HUES64 (cell line): ENCODE data around the gene VCL.

Experiments
- H3K27ac ChIP-seq: 2 replicates; pipeline ENCODE4 v1.7.0; 2013; ENCODE audit warnings: low read depth, low read length, inconsistent platforms
- H3K27me3 ChIP-seq: 2 replicates; pipeline ENCODE4 v1.6.1; 2013; ENCODE audit warnings: mild to moderate bottlenecking, low read length; ENCODE audit not compliant: insufficient read depth
- H3K36me3 ChIP-seq: 2 replicates; pipeline ENCODE4 v1.6.1; 2013; ENCODE audit warnings: mild to moderate bottlenecking, low read length; ENCODE audit not compliant: insufficient read depth
- H3K4me1 ChIP-seq: 2 replicates; pipeline ENCODE4 v1.6.1; 2013; ENCODE audit warnings: mild to moderate bottlenecking, low read length, moderate library complexity; ENCODE audit not compliant: insufficient read depth
- H3K4me3 ChIP-seq: 2 replicates; pipeline ENCODE4 v1.5.1; 2013; ENCODE audit warnings: mild to moderate bottlenecking, low read length, moderate library complexity
- H3K9ac ChIP-seq: 2 replicates; pipeline ENCODE4 v1.6.1; 2013; ENCODE audit warnings: mild to moderate bottlenecking, low read depth, low read length
- H3K9me3 ChIP-seq: 2 replicates; pipeline ENCODE4 v1.6.1; 2013; ENCODE audit warnings: low read depth, low read length; ENCODE audit not compliant: insufficient read depth
- WGBS: fragments of 150-250, 120-280 bp; methylation state at CpG from one replicate; pipeline ENCODE4 v1.1.7; 2013; ENCODE audit warnings: missing lambda C conversion rate; 5-methylcytosine and 5-hydroxymethylcytosine counted together

Gene VCL

DNA sequence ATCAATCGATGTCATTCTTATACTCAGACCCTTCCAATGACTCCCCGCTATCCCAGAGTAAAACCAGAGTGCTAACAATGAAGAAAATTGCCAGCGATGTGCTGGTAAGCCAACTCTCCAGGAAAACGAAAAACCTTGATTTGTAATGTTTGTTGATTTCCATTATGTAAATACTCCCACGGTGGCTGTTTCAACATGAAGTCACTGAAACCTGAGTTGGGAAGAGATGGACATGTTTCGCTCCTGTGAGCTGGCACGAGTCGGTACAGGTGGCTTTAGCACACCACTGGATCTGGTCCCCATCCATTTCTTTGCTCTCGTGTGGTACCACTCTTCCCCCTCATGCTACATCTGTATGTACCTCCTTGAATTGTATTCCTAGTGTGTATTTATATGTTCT lies 99.9 kb downstream of the VCL start:
- Histone ChIP-seq H3K27me3 (no peaks in the 10 kb centered on the region), H3K9ac (no peak overlapping the region), H3K9me3 (no peaks in the 10 kb centered on the region), H3K4me1 (no peaks in the 10 kb centered on the region), H3K36me3 (peaks cover 99% of the 10 kb centered on the region), H3K27ac (no peak overlapping the region), H3K4me3 (no peak overlapping the region)
- 95% methylated on average over 9 of the region's 9 CpGs for WGBS

DNA sequence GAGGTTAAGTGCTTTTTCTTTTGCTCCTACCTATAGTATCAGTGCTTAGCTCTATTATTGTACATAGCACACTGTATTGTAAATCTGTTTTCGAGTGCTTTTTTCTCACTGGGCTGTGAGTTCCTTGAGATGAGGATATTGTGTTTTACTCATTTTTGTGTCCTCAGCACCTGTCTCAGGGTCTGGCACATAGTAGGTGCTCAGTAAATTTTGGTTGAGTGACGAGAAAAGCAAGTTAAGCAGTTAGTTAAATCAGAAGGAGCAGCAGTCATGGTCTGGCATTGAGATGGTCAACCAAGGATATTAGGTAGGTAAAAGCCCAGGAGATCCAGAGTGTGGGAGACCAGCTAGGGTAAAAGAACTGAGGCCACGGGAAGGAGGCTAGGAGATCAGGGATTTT lies 101.5 kb downstream of the VCL start:
- WGBS, result 88% methylated on average over 3 of the region's 3 CpGs
- Histone ChIP-seq H3K9me3 (no peaks in the 10 kb centered on the region), H3K27me3 (no peaks in the 10 kb centered on the region), H3K36me3 (peaks cover 99% of the 10 kb centered on the region), H3K27ac (no peak overlapping the region), H3K4me3 (no peak overlapping the region), H3K9ac (no peak overlapping the region), H3K4me1 (no peaks in the 10 kb centered on the region)

DNA sequence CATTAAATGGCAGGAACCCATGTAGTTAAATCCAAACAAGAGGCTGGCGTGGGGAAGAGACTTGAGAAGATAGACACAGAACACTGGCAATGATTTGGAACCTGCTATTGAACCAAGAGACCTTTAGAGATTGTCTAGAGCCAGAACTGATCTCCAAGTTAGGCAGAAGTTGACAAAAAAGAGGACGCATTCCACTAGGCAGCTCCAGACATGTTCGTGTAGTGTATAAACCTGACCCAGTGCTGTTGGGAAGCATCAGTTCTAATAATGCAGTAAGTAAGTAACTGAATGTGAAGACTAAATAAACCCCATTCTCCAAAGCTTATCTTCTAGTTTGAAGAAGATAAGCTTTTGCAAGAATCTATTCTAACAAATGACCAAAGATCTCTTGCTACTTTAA lies 101.9 kb downstream of the VCL start:
- Histone ChIP-seq H3K36me3 (peaks cover 99% of the 10 kb centered on the region), H3K27me3 (no peaks in the 10 kb centered on the region), H3K9ac (no peak overlapping the region), H3K4me1 (no peaks in the 10 kb centered on the region), H3K27ac (no peak overlapping the region), H3K4me3 (no peak overlapping the region), H3K9me3 (no peaks in the 10 kb centered on the region)
- 93% methylated on average over 3 of the region's 3 CpGs for WGBS

DNA sequence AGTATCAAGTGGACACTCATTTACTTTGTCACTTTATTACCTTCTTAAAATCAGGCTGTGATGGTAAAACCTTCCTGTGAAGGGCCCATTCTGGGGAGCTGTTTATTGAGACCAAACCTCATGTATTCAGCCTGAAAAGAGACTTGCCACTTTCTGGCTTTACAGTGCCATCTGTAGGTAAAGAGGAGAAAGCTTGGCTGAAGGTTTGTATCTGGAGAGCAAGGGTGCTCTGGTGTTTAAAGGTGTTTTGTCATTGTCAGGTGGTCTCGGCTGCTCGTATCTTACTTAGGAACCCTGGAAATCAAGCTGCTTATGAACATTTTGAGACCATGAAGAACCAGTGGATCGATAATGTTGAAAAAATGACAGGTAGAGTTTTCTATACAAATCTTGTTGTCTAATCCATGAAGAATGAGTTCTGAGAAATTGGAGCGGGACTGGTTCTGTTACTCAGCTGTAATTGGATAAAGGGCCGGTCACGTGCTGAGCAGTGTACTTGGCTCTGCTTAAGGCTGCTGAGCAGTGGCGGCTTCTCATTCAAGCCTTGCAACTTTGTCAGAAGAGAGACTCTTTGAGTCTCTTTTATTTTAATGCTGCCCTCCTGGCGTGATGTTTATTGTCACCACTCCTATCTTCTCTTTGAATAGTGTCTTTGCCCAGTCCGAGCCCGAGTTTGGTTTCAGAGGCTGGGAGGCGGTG lies 105.8 kb downstream of the VCL start:
- H3K36me3 ChIP-seq, result peaks cover 96% of the 10 kb centered on the region
- no peak overlapping the region for H3K27ac ChIP-seq
- no peak overlapping the region for H3K9ac ChIP-seq
- no peaks in the 10 kb centered on the region for H3K9me3 ChIP-seq
- 91% methylated on average over 11 of the region's 11 CpGs for WGBS
- no peaks in the 10 kb centered on the region for H3K27me3 ChIP-seq
- H3K4me1 ChIP-seq, result no peaks in the 10 kb centered on the region
- H3K4me3 ChIP-seq, result no peak overlapping the region

DNA sequence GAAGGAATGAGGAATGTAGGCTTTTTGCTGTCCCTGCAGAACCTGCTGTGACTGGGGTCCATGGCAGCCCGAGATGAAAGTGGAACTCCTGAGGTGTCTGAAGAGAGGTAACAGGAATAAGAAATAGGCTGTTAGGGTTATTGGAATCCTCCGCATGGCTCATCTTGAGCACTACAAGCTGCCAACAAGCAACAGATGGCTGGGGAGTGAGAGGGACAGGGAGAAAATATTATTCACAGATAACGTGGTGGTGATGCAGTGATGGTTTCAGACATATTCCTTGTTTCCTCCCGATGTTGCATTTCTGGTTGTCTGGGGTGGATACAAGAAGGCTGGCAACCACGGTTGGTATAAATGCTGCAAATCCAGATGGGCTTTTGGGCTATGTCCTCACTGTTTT lies 106.6 kb downstream of the VCL start:
- 97% methylated on average over 5 of the region's 5 CpGs for WGBS
- Histone ChIP-seq H3K27ac (no peak overlapping the region), H3K36me3 (peaks cover 96% of the 10 kb centered on the region), H3K9me3 (no peaks in the 10 kb centered on the region), H3K9ac (no peak overlapping the region), H3K4me1 (no peaks in the 10 kb centered on the region), H3K27me3 (no peaks in the 10 kb centered on the region), H3K4me3 (no peak overlapping the region)

DNA sequence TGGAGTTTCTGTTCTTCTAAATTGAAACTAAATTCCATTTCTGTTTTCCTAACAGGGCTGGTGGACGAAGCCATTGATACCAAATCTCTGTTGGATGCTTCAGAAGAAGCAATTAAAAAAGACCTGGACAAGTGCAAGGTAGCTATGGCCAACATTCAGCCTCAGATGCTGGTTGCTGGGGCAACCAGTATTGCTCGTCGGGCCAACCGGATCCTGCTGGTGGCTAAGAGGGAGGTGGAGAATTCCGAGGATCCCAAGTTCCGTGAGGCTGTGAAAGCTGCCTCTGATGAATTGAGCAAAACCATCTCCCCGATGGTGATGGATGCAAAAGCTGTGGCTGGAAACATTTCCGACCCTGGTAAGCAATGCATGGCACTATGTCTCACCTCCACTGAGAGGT lies 107.1 kb downstream of the VCL start:
- peaks cover 96% of the 10 kb centered on the region for H3K36me3 ChIP-seq

DNA sequence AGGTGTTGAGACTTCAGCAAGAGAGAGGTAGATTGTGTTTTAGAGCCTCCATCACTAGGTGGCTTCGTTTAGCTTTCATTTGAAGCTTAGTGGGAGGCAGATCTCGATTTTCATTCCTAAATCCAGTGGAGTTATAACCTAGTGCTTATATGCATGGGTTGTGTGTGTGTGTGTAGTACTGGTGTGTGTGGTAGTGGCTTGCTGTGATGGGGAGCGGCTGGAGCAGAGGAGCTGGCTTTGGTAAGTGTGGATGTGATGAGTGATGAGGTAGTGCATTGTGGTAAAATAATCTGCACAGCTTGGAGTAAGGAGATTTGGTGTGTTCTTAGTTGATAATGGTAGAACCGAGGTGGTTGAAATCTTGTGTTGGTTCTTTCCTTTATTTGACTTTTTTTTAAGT lies 109.5 kb downstream of the VCL start:
- H3K9ac ChIP-seq, result no peak overlapping the region
- no peaks in the 10 kb centered on the region for H3K4me1 ChIP-seq
- no peaks in the 10 kb centered on the region for H3K9me3 ChIP-seq
- H3K4me3 ChIP-seq, result no peak overlapping the region
- WGBS, result 96% methylated on average over 4 of the region's 4 CpGs
- no peak overlapping the region for H3K27ac ChIP-seq
- H3K36me3 ChIP-seq, result peaks cover 97% of the 10 kb centered on the region
- H3K27me3 ChIP-seq, result no peaks in the 10 kb centered on the region

More for the DNA sequence above, 107.1 kb downstream of the VCL start:
- Histone ChIP-seq H3K4me1 (no peaks in the 10 kb centered on the region), H3K27me3 (no peaks in the 10 kb centered on the region), H3K4me3 (no peak overlapping the region), H3K9ac (no peak overlapping the region), H3K9me3 (no peaks in the 10 kb centered on the region), H3K27ac (no peak overlapping the region)
- 91% methylated on average over 8 of the region's 8 CpGs for WGBS

DNA sequence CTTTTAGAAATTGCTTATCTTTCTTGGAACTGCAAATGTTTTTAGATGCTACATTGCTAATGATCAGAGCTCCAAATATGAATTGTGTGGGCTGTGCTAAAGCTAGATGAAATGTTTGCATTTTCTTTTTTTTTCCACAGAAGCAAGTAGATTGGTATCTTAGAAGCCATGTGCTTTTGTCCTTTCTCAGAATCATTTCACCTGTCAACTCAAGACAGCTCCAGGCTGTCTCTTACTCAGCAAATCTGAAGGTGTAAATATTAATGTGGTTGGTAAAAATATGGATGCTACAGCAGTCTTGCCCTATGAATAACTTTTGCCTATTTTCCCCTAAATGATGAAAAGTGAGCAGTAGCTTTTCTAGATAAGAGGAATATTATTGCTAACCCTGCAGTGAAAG lies 111.5 kb downstream of the VCL start:
- Histone ChIP-seq H3K27ac (no peak overlapping the region), H3K4me1 (no peaks in the 10 kb centered on the region), H3K27me3 (no peaks in the 10 kb centered on the region), H3K4me3 (no peak overlapping the region), H3K36me3 (peaks cover 97% of the 10 kb centered on the region), H3K9me3 (no peaks in the 10 kb centered on the region), H3K9ac (no peak overlapping the region)

DNA sequence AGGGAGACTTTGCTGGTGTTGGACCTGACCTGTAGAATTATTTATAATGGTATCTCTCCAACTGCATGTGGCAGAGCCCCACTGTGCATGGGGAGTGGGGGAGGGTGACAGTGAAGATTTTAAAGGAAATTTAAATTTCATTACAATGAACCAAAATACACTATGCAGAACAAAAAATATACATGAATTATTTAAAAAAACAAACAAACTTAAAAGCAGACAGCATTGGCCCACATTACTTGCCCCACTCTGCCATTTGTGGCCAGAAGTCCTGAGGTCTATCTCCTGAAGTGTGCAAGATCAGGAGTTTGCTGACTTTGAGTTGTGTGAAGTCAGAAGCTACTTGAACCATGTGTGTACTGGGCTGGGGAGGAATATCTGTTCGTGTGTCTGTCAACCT lies 112.2 kb downstream of the VCL start:
- Histone ChIP-seq H3K4me1 (no peaks in the 10 kb centered on the region), H3K36me3 (peaks cover 97% of the 10 kb centered on the region), H3K9me3 (no peaks in the 10 kb centered on the region), H3K27ac (no peak overlapping the region), H3K9ac (no peak overlapping the region), H3K4me3 (no peak overlapping the region), H3K27me3 (no peaks in the 10 kb centered on the region)
- WGBS, result 92% methylated on average over 1 of the region's 1 CpG

DNA sequence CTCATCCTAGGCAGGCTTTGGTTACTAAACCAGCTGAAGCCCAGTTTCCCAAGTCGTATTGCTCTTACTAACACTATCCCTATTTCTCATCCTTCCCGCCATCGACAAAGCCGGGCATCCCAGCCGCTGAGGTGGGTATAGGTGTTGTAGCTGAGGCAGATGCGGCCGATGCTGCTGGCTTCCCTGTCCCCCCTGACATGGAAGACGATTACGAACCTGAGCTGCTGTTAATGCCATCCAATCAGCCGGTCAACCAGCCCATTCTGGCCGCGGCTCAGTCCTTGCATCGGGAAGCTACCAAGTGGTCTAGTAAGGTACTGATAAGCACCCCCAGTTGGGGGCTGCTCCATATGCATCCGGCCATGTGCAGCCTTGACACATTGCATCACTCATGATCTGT lies 113.9 kb downstream of the VCL start:
- Histone ChIP-seq H3K4me3 (no peak overlapping the region), H3K27me3 (no peaks in the 10 kb centered on the region), H3K4me1 (no peaks in the 10 kb centered on the region), H3K9me3 (no peaks in the 10 kb centered on the region), H3K36me3 (peaks cover 99% of the 10 kb centered on the region), H3K9ac (no peak overlapping the region), H3K27ac (no peak overlapping the region)
- WGBS, result 96% methylated on average over 14 of the region's 14 CpGs

DNA sequence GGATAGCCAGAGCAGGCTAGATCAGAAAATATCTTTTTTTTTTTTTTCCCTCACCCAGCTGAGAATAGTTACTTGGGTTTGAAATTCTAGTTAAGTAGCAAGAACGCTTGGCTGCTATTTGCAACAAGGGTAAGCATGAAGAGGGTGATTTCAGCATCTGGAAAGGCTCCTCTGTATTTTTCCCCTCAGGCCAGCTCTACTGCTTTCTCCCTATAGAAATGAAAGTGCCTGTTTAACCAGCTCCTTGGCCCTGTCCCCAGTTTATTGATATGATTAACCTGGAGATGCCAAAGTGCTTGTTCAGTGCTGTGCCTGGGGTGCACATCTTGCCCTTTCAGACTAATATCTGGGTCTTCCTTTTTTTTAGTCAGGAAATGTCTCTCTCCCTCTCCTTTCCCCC lies 115.6 kb downstream of the VCL start:
- H3K36me3 ChIP-seq, result peaks cover 100% of the 10 kb centered on the region
- no peak overlapping the region for H3K4me3 ChIP-seq
- 95% methylated on average over 1 of the region's 1 CpG for WGBS
- no peaks in the 10 kb centered on the region for H3K4me1 ChIP-seq
- no peaks in the 10 kb centered on the region for H3K9me3 ChIP-seq
- H3K9ac ChIP-seq, result no peak overlapping the region
- no peaks in the 10 kb centered on the region for H3K27me3 ChIP-seq
- H3K27ac ChIP-seq, result no peak overlapping the region

DNA sequence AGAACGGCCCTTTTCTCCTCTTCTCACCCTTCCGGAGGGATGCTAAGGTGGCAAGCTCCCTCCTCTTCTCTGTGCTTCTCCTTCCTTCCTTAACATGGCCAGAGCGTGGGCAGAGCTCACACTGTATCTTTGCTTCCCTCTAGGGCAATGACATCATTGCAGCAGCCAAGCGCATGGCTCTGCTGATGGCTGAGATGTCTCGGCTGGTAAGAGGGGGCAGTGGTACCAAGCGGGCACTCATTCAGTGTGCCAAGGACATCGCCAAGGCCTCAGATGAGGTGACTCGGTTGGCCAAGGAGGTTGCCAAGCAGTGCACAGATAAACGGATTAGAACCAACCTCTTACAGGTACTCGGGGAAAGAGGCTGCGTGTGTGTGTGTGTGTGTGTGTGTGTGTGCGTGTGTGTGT lies 116.1 kb downstream of the VCL start:
- Histone ChIP-seq H3K27me3 (no peaks in the 10 kb centered on the region), H3K4me3 (no peak overlapping the region), H3K4me1 (no peaks in the 10 kb centered on the region), H3K9ac (no peak overlapping the region), H3K27ac (no peak overlapping the region), H3K9me3 (no peaks in the 10 kb centered on the region), H3K36me3 (peaks cover 100% of the 10 kb centered on the region)
- WGBS, result 89% methylated on average over 12 of the region's 12 CpGs
